Measurements from ENCODE around the gene LMAN2.
"Not testable (repeated sequence)": the region's sequence is repeated elsewhere in the genome, so short reads cannot be mapped to it uniquely, and the experiment has no call there.

The LMAN2 gene

GRCh38 chr5:177378884-177379883 is 27.7 kb upstream of the LMAN2 start:
- Histone ChIP-seq H3K4me3 (ENCODE audit: control insufficient read depth in 1 of 7, extremely low read depth in 1 of 7, insufficient read depth in 4 of 7, low read depth in 2 of 7, low read length in 6 of 7) (no peak overlapping the region), H3K27ac (ENCODE audit: insufficient read depth in 1 of 2, low read depth in 1 of 2, low read length in 2 of 2, poor library complexity in 1 of 2, severe bottlenecking in 2 of 2) (peak overlapping the region in 1 of 2 experiments; percentile 35), H3K36me3 (ENCODE audit: control insufficient read depth in 4 of 4, insufficient read depth in 4 of 4, low read length in 3 of 4) (no peaks in the 10 kb centered on the region), H3K27me3 (replicated peaks in 2 of 5; ENCODE audit: control insufficient read depth in 4 of 5, insufficient read depth in 5 of 5, low read length in 4 of 5) (no peaks in the 10 kb centered on the region), H3K9me3 (ENCODE audit: control extremely low read depth in 1 of 5, control insufficient read depth in 4 of 5, insufficient read depth in 2 of 5, low read depth in 1 of 5, low read length in 4 of 5) (no peaks in the 10 kb centered on the region), H3K4me1 (ENCODE audit: control extremely low read depth in 1 of 4, control insufficient read depth in 4 of 4, insufficient read depth in 4 of 4, low read length in 3 of 4) (peaks cover 5 to 21% (median 17%) of the 10 kb centered on the region in 4 experiments)
- peak in 2 of 3 donors; percentile 76 to 78 for DNase-seq
- 60% methylated on average over 12 of the region's 15 CpGs for WGBS (ENCODE audit: insufficient coverage)
- CTCF ChIA-PET: interaction anchor here (0.7 to 8.6 kb wide), 16 partner anchors 8 to 78 kb away, joined by 3 to 85 read pairs (median 4); partner anchors contain the start of gene LMAN2
- POLR2A ChIA-PET: no interaction called here

GRCh38 chr5:177377851-177378776 is 26.6 kb upstream of the LMAN2 start:
- Histone ChIP-seq H3K4me1 (ENCODE audit: control extremely low read depth in 1 of 4, control insufficient read depth in 4 of 4, insufficient read depth in 4 of 4, low read length in 3 of 4) (peaks cover 5 to 23% (median 21%) of the 10 kb centered on the region in 4 experiments), H3K9me3 (ENCODE audit: control extremely low read depth in 1 of 5, control insufficient read depth in 4 of 5, insufficient read depth in 2 of 5, low read depth in 1 of 5, low read length in 4 of 5) (no peaks in the 10 kb centered on the region), H3K27me3 (replicated peaks in 2 of 5; ENCODE audit: control insufficient read depth in 4 of 5, insufficient read depth in 5 of 5, low read length in 4 of 5) (no peaks in the 10 kb centered on the region), H3K36me3 (ENCODE audit: control insufficient read depth in 4 of 4, insufficient read depth in 4 of 4, low read length in 3 of 4) (peaks cover 0 to 6% (median 2%) of the 10 kb centered on the region in 4 experiments), H3K27ac (ENCODE audit: insufficient read depth in 1 of 2, low read depth in 1 of 2, low read length in 2 of 2, poor library complexity in 1 of 2, severe bottlenecking in 2 of 2) (peak overlapping the region in 1 of 2 experiments; percentile 35), H3K4me3 (ENCODE audit: control insufficient read depth in 1 of 7, extremely low read depth in 1 of 7, insufficient read depth in 4 of 7, low read depth in 2 of 7, low read length in 6 of 7) (no peak overlapping the region)
- POLR2A ChIA-PET: no interaction called here
- DNase-seq: no peak
- 96% methylated on average over 7 of the region's 8 CpGs for WGBS (ENCODE audit: insufficient coverage)
- CTCF ChIA-PET: interaction anchor here (0.7 to 8.6 kb wide), 15 partner anchors 9 to 264 kb away, joined by 3 to 85 read pairs (median 4); partner anchors contain the start of gene LMAN2

- Histone ChIP-seq H3K27ac (ENCODE audit: insufficient read depth in 1 of 2, low read depth in 1 of 2, low read length in 2 of 2, poor library complexity in 1 of 2, severe bottlenecking in 2 of 2) (no peak overlapping the region), H3K27me3 (replicated peaks in 2 of 5; ENCODE audit: control insufficient read depth in 4 of 5, insufficient read depth in 5 of 5, low read length in 4 of 5) (no peaks in the 10 kb centered on the region), H3K36me3 (ENCODE audit: control insufficient read depth in 4 of 4, insufficient read depth in 4 of 4, low read length in 3 of 4) (peaks cover 2 to 14% (median 10%) of the 10 kb centered on the region in 4 experiments), H3K4me1 (ENCODE audit: control extremely low read depth in 1 of 4, control insufficient read depth in 4 of 4, insufficient read depth in 4 of 4, low read length in 3 of 4) (peaks cover 5 to 35% (median 31%) of the 10 kb centered on the region in 4 experiments), H3K9me3 (ENCODE audit: control extremely low read depth in 1 of 5, control insufficient read depth in 4 of 5, insufficient read depth in 2 of 5, low read depth in 1 of 5, low read length in 4 of 5) (no peaks in the 10 kb centered on the region), H3K4me3 (ENCODE audit: control insufficient read depth in 1 of 7, extremely low read depth in 1 of 7, insufficient read depth in 4 of 7, low read depth in 2 of 7, low read length in 6 of 7) (no peak overlapping the region)
- ChIA-PET POLR2A (no interaction called here), CTCF (interaction anchor here (1.0 to 8.6 kb wide), 4 partner anchors 14 to 34 kb away, joined by 3 to 85 read pairs (median 34); partner anchors contain the start of gene PFN3)
- DNase-seq: no peak
- WGBS (ENCODE audit: insufficient coverage): 91% methylated on average over 9 of the region's 11 CpGs
These were observed 24.6 kb upstream of the LMAN2 start for GRCh38 chr5:177376107-177376506.

GRCh38 chr5:177375516-177375915 is 24.0 kb upstream of the LMAN2 start:
- H3K9me3 ChIP-seq (ENCODE audit: control extremely low read depth in 1 of 5, control insufficient read depth in 4 of 5, insufficient read depth in 2 of 5, low read depth in 1 of 5, low read length in 4 of 5); DNase-seq; H3K4me3 ChIP-seq (ENCODE audit: control insufficient read depth in 1 of 7, extremely low read depth in 1 of 7, insufficient read depth in 4 of 7, low read depth in 2 of 7, low read length in 6 of 7); H3K27me3 ChIP-seq (replicated peaks in 2 of 5; ENCODE audit: control insufficient read depth in 4 of 5, insufficient read depth in 5 of 5, low read length in 4 of 5); H3K27ac ChIP-seq (ENCODE audit: insufficient read depth in 1 of 2, low read depth in 1 of 2, low read length in 2 of 2, poor library complexity in 1 of 2, severe bottlenecking in 2 of 2); POLR2A ChIA-PET: not testable (repeated sequence)
- Histone ChIP-seq H3K36me3 (ENCODE audit: control insufficient read depth in 4 of 4, insufficient read depth in 4 of 4, low read length in 3 of 4) (peaks cover 2 to 16% (median 11%) of the 10 kb centered on the region in 4 experiments), H3K4me1 (ENCODE audit: control extremely low read depth in 1 of 4, control insufficient read depth in 4 of 4, insufficient read depth in 4 of 4, low read length in 3 of 4) (peaks cover 5 to 38% (median 33%) of the 10 kb centered on the region in 4 experiments)
- WGBS (ENCODE audit: insufficient coverage): 90% methylated on average over 2 of the region's 5 CpGs
- CTCF ChIA-PET: interaction anchor here (0.9 to 8.6 kb wide), 6 partner anchors 8 to 57 kb away, joined by 3 to 131 read pairs (median 64); partner anchors contain the start of genes LMAN2, PFN3, RGS14 and SLC34A1

- WGBS (ENCODE audit: insufficient coverage): 98% methylated on average over 5 of the region's 5 CpGs
- CTCF ChIA-PET: interaction anchor here (1.5 to 8.6 kb wide), 6 partner anchors 10 to 61 kb away, joined by 5 to 131 read pairs (median 64); partner anchors contain the start of genes LMAN2, PFN3, RGS14 and SLC34A1
These were observed 22.7 kb upstream of the LMAN2 start for GRCh38 chr5:177374211-177374610.

GRCh38 chr5:177373806-177374205 is 22.3 kb upstream of the LMAN2 start:
- H3K4me1 ChIP-seq (ENCODE audit: control extremely low read depth in 1 of 4, control insufficient read depth in 4 of 4, insufficient read depth in 4 of 4, low read length in 3 of 4): peaks cover 0 to 45% (median 40%) of the 10 kb centered on the region in 4 experiments

More at GRCh38 chr5:177374211-177374610, 22.7 kb upstream of the LMAN2 start:
- DNase-seq: no peak
- Histone ChIP-seq H3K4me1 (ENCODE audit: control extremely low read depth in 1 of 4, control insufficient read depth in 4 of 4, insufficient read depth in 4 of 4, low read length in 3 of 4) (peaks cover under 1 to 44% (median 42%) of the 10 kb centered on the region in 4 experiments), H3K27me3 (replicated peaks in 2 of 5; ENCODE audit: control insufficient read depth in 4 of 5, insufficient read depth in 5 of 5, low read length in 4 of 5) (no peaks in the 10 kb centered on the region), H3K9me3 (ENCODE audit: control extremely low read depth in 1 of 5, control insufficient read depth in 4 of 5, insufficient read depth in 2 of 5, low read depth in 1 of 5, low read length in 4 of 5) (no peaks in the 10 kb centered on the region), H3K36me3 (ENCODE audit: control insufficient read depth in 4 of 4, insufficient read depth in 4 of 4, low read length in 3 of 4) (peaks cover 2 to 28% (median 13%) of the 10 kb centered on the region in 4 experiments), H3K4me3 (ENCODE audit: control insufficient read depth in 1 of 7, extremely low read depth in 1 of 7, insufficient read depth in 4 of 7, low read depth in 2 of 7, low read length in 6 of 7) (no peak overlapping the region), H3K27ac (ENCODE audit: insufficient read depth in 1 of 2, low read depth in 1 of 2, low read length in 2 of 2, poor library complexity in 1 of 2, severe bottlenecking in 2 of 2) (no peak overlapping the region)
- POLR2A ChIA-PET: no interaction called here

More at GRCh38 chr5:177373806-177374205, 22.3 kb upstream of the LMAN2 start:
- ChIA-PET CTCF (interaction anchor here (0.8 to 8.6 kb wide), 10 partner anchors 10 to 83 kb away, joined by 3 to 131 read pairs (median 8); partner anchors contain the start of genes LMAN2, PFN3, RGS14 and SLC34A1), POLR2A (no interaction called here)
- Histone ChIP-seq H3K27me3 (replicated peaks in 2 of 5; ENCODE audit: control insufficient read depth in 4 of 5, insufficient read depth in 5 of 5, low read length in 4 of 5) (no peaks in the 10 kb centered on the region), H3K27ac (ENCODE audit: insufficient read depth in 1 of 2, low read depth in 1 of 2, low read length in 2 of 2, poor library complexity in 1 of 2, severe bottlenecking in 2 of 2) (no peak overlapping the region), H3K36me3 (ENCODE audit: control insufficient read depth in 4 of 4, insufficient read depth in 4 of 4, low read length in 3 of 4) (peaks cover 2 to 32% (median 16%) of the 10 kb centered on the region in 4 experiments), H3K4me3 (ENCODE audit: control insufficient read depth in 1 of 7, extremely low read depth in 1 of 7, insufficient read depth in 4 of 7, low read depth in 2 of 7, low read length in 6 of 7) (no peak overlapping the region), H3K9me3 (ENCODE audit: control extremely low read depth in 1 of 5, control insufficient read depth in 4 of 5, insufficient read depth in 2 of 5, low read depth in 1 of 5, low read length in 4 of 5) (no peaks in the 10 kb centered on the region)
- 85% methylated on average over 6 of the region's 6 CpGs for WGBS (ENCODE audit: insufficient coverage)
- DNase-seq: no peak
